TTC549 (cell line): ENCODE data around the gene SLC39A1.
"Not testable (repeated sequence)": the region's sequence is repeated elsewhere in the genome, so short reads cannot be mapped to it uniquely, and the experiment has no call there.

Experiments used
- FAIRE-seq: peaks from 2 replicates; lab custom pipeline; 2012; peaks lifted over from hg19 to GRCh38; lab: Jason Lieb, UNC

Gene SLC39A1, protein sequence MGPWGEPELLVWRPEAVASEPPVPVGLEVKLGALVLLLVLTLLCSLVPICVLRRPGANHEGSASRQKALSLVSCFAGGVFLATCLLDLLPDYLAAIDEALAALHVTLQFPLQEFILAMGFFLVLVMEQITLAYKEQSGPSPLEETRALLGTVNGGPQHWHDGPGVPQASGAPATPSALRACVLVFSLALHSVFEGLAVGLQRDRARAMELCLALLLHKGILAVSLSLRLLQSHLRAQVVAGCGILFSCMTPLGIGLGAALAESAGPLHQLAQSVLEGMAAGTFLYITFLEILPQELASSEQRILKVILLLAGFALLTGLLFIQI

DNA sequence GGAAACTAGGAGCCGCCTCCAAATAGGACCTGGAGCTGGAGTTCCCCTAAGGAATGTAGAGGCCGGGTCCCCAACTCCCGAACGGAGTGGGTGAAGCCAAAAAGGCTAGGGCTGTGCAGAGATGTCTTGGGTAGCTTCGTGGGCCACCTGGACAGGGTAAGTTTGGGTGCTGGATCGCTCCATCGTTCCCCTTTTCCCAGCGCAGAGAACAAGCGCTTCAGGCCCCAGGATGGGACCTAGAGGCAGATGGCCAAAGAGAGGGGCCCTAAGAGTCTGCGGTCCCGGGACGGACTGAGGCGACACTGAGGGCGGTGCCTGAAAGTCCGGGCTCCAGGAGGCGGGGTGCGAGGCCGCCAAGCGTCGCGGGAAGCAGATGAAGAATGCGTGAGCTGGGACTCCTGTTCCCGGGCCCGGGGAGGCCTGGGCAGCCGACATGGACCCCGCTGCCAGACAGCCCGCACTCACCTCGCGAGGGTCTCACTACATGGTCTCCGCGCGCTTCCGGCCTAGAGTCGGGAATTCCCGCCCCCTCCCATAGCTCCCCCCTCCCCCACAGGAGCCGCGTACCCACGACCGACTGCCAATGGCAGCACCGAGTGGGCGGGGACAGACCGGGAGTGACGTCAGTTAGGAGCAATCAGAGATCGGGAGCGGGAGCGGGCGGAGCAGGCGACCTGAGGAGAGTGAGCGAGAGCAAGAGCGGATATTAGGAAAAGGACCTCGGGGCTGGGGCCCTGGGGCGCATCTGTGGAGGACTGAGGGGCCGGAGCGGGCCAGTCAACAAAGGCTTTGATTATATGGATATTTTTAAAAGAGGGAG is at the start of gene SLC39A1:
SLC39A1 (minus strand) TSS at position 508 of the 820 bp plus-strand sequence. CDS start 822 bp downstream, outside the sequence.
- peak; percentile 86 for FAIRE-seq

- not testable (repeated sequence) for FAIRE-seq
These were observed 49.2 kb upstream of the SLC39A1 start for GRCh38 chr1:154012543-154012942.

DNA sequence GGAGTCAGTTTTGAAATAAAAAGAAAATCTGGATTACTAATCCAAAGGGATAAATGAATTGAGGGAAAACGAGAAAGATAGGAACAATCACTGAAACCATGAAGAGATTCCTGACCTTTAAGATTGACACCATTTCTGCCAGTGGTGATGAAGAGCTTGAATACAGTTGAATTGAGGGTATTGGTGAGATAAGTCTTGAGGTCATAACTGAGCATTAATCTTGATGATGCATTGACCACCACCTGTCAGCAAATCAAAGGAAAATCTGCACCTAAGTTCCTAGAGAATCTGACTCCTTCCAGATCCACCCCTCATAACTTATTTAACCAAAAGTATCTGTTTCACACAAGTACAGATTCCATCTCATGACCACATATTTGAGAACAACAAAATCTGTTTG is 48.8 kb upstream of the SLC39A1 start:
- FAIRE-seq: no peak

- no peak for FAIRE-seq
These were observed 42.8 kb upstream of the SLC39A1 start for GRCh38 chr1:154006136-154006535.

GRCh38 chr1:154000420-154000819 is 37.1 kb upstream of the SLC39A1 start:
- FAIRE-seq: no peak

DNA sequence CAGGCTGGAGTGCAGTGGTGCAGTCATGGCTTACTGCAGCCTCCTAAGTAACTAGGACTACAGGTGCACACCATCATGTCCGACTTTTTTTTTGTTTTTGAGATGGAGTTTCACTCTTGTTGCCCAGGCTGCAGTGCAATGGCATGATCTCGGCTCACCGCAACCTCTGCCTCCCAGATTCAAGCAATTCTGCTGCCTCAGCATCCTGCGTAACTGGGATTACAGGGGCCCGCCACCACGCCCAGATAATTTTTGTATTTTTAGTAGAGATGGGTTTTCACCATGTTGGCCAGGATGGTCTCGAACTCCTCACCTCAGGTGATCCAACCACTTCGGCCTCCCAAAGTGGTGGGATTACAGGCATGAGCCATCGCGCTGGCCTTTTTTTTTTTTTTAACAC is 33.5 kb upstream of the SLC39A1 start:
- not testable (repeated sequence) for FAIRE-seq

DNA sequence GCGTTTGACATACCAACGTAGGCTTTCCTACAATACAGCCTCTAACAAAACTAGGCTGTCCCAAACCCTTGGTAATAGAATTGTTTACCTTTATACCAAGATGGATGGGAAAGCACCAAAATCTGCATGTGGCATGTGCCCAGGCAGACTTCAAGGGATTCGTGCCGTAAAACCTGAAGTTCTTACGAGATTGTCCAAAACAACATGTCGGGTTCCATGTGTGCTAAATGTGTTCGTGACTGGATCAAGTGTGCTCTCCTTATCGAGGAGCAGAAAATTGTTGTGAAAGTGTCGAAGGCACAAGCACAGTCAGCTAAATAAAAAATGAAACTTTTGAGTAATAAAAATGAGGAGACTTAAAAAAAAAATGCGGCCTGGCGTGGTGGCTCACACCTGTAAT is 32.3 kb upstream of the SLC39A1 start:
- FAIRE-seq: no peak

GRCh38 chr1:153995202-153995601 is 31.9 kb upstream of the SLC39A1 start:
- peak; percentile 49 for FAIRE-seq

- no peak for FAIRE-seq
These were observed 28.5 kb upstream of the SLC39A1 start for GRCh38 chr1:153991806-153992205.

DNA sequence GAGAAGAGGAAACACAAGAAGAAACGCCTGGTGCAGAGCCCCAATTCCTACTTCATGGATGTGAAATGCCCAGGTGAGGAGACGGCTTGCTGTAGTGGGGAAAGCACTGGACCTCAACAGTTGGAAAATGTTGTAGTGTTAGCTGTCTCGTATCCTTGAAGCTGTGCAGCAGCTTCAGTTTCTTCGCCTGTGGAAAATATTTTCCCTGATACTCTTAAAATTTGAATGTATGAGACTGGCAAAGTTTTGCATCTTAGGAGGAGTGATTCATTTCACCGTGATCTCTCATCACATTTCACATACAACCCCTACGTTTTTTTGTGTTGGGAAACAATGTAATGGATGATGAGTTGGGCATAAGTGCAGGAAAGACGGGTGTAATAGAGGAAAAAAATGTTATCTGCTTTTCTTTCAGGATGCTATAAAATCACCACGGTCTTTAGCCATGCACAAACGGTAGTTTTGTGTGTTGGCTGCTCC is 27.9 kb upstream of the SLC39A1 start:
- FAIRE-seq: no peak

- peak; percentile 98 for FAIRE-seq
These were observed 27.3 kb upstream of the SLC39A1 start, which contains the start of gene RPS27 for GRCh38 chr1:153990468-153991150. Gene RPS27, plus strand, starts transcription at chr1:153990762. Its CDS starts 35 bp downstream, at chr1:153990797.

DNA sequence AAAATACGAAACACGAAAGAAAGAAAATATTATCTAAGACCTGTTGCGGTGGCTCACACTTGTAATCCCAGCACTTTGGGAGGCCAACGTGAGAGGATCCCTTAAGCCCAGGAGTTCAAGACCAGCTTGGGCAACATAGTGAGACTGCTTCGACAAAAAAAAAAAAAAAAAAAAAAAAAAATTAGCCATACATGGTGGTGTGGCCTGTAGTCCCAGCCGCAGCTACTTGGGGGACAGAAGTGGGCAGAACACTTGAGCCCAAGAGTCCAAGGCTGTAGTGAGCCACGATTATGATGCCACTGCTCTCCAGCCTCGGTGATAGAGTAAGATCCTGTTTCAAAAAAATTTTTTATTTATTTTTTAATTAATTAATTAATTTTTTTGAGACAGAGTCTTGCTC is 24.3 kb upstream of the SLC39A1 start:
- no peak for FAIRE-seq

DNA sequence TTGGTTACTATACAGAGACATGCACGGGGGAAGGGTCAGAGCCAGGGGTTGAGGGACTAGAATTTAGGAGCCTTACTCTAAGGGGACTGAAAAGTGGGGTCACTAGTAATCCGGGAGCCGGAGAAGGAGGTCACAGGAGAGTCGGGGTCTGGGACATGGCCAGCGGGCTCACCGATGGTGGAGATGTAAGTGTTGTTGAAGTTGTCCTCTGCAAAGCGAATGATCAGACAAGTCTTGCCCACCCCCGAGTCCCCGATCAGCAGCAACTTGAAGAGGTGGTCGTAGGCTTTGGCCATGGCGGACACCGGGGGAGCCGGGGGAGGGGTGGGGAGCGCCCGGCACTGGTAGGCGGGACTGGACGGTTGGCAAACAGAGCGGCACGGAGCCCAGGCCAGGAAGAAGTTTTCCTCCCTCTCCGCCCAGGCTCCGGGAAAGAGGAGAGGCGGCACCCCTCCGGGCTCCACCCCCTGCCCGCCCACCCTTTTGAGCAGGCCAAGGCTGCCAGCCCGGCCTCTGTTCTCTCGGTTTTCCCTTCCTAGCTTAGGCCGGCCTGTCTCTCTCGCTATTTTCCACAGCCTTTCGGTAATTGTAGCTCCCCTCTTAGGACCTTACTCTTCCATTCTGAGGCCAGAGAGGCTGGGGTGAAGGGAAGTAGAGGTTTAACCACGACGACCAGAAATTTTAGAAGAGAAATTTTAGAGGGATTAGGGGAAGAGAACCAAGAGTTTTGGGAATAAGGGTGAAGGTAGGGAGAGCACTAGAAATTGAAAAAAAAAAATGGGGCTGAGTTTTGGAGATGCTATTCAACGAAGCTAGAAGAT is 22.8 kb upstream of the SLC39A1 start, which contains the start of gene RAB13:
RAB13 (minus strand) TSS at position 399 of the 821 bp plus-strand sequence; CDS start at position 296, 103 bp downstream.
- no peak for FAIRE-seq

DNA sequence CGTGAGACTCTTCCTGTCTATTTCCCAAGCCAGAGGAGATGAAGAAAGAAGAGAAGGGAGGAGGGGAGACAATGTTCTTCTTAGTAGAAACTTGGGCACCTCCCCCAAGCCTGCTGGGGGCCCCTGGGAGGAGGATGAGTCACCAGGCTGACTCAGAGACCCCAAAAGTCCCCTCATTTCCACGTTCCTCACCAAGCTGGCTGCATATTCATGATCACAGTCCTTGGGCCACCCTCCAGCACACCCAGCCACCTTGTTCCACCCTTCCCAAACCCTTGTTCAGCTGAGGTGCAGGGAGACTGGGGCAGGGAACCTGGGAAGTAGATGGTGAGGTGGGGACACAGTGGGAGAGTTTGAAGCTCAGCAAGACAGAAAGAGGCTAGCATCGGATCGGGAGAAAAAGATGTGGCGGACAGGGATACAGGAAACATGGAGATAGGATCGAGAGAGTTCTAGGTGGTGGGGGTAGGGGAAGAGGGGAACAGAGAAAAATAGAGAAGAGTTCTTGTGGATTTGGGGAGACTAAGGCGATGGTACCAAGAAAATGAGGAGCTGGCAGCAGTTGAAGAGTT is 22.1 kb upstream of the SLC39A1 start:
- FAIRE-seq: no peak

- no peak for FAIRE-seq
These were observed 21.0 kb upstream of the SLC39A1 start for GRCh38 chr1:153984123-153984894.

GRCh38 chr1:153981735-153982134 is 18.4 kb upstream of the SLC39A1 start:
- not testable (repeated sequence) for FAIRE-seq

- FAIRE-seq: not testable (repeated sequence)
These were observed 15.8 kb upstream of the SLC39A1 start for GRCh38 chr1:153979091-153979490.

DNA sequence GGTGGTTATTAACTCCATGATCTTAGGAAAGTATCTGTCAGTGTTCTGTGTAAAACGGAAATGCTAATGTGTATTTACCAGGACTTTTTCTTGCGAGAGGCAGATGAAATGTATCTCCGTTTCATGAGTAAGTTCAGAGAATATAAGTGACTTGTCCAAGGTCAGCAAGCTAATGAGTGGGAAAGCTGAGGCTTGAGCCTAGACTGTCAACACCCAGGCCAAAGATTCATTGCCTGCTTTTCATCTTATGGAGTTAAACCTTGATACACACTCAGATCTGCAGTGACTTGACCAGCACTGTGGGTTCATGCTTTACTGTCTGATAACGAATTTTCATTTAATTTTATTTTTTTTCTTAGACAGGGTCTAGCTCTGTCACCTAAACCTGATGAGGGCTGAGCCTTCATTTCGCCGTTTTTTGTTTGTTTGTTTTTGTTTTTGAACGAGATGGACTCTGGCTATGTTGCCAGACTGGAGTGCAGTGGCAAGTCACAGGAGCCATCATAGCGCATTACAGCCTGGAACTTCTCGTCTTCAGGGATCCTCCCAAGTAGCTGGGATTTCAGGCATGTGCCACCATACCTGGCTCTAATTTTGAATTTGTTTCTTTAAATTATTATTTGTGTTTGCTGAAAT is 15.1 kb upstream of the SLC39A1 start:
- no peak for FAIRE-seq

- FAIRE-seq: no peak
These were observed 14.2 kb upstream of the SLC39A1 start, which contains the start of gene JTB for GRCh38 chr1:153977250-153978240. Gene JTB, minus strand, starts transcription at chr1:153977674. Its CDS starts 422 bp downstream, at chr1:153977252.
